Myocyte (in vitro differentiated cells): ENCODE results near the gene OR8G5. TPM values are rescaled to one million over a fixed set of nuclear protein-coding genes. Genes with fewer than 3 reads are reported as not detected.
"Not testable (repeated sequence)": the region's sequence is repeated elsewhere in the genome, so short reads cannot be mapped to it uniquely, and the experiment has no call there.

Source experiments
- DNase-seq: peaks from one replicate; pipeline ENCODE4 v3.0.0-alpha.2; 2012; ENCODE audit warnings: low read depth
- polyA plus RNA-seq: library from polyadenylated mRNA; unstranded; fragments of >200 nt; gene quantifications from one replicate; pipeline ENCODE4 v1.2.1, GENCODE V29; 2012; ENCODE audit warnings: missing spikeins
- total RNA-seq: library from RNA; depleted of rRNA; stranded (reverse); fragments of >200 nt; gene quantifications from 2 replicates; pipeline ENCODE4 v1.2.3, GENCODE V29; 2014

Gene OR8G5
- total RNA-seq = not detected in 2 replicates
- not detected for polyA plus RNA-seq

GRCh38 chr11:124256076-124256475 lies at the start of gene OR8G5:
Gene OR8G5, plus strand, starts transcription at chr11:124256376. Its CDS starts 8,556 bp downstream, at chr11:124264932.
- DNase-seq = no peak

- no peak for DNase-seq
These were observed 48.9 kb upstream of the OR8G5 start for GRCh38 chr11:124207102-124207792.

GRCh38 chr11:124209824-124210357 lies 46.3 kb upstream of the OR8G5 start:
- DNase-seq = no peak

GRCh38 chr11:124210421-124210820 lies 45.8 kb upstream of the OR8G5 start:
- no peak for DNase-seq

GRCh38 chr11:124211321-124211720 lies 44.9 kb upstream of the OR8G5 start:
- no peak for DNase-seq

GRCh38 chr11:124214027-124214426 lies 42.1 kb upstream of the OR8G5 start:
- DNase-seq = no peak

- DNase-seq = no peak
These were observed 37.0 kb upstream of the OR8G5 start for GRCh38 chr11:124219126-124219525.

- no peak for DNase-seq
These were observed 33.8 kb upstream of the OR8G5 start for GRCh38 chr11:124222407-124222806.

GRCh38 chr11:124224618-124225423 lies 31.4 kb upstream of the OR8G5 start:
- not testable (repeated sequence) for DNase-seq

- DNase-seq = no peak
These were observed 30.7 kb upstream of the OR8G5 start for GRCh38 chr11:124225471-124225870.

GRCh38 chr11:124233376-124233775 lies 22.8 kb upstream of the OR8G5 start:
- DNase-seq = no peak

GRCh38 chr11:124238512-124238911 lies 17.7 kb upstream of the OR8G5 start:
- DNase-seq = no peak

- DNase-seq = no peak
These were observed 15.4 kb upstream of the OR8G5 start, which contains the start of gene OR8G1 for GRCh38 chr11:124240621-124241397. Gene OR8G1, plus strand, starts transcription at chr11:124241095. Its CDS starts 8,581 bp downstream, at chr11:124249676.

GRCh38 chr11:124249869-124250268 lies 6.3 kb upstream of the OR8G5 start:
- not testable (repeated sequence) for DNase-seq

- not testable (repeated sequence) for DNase-seq
These were observed 8.9 kb downstream of the OR8G5 start for GRCh38 chr11:124265041-124265440.

GRCh38 chr11:124270886-124271285 lies 14.7 kb downstream of the OR8G5 start:
- DNase-seq = not testable (repeated sequence)

GRCh38 chr11:124274000-124274399 lies 17.8 kb downstream of the OR8G5 start:
- no peak for DNase-seq

- peak; percentile 14 for DNase-seq
These were observed 19.9 kb downstream of the OR8G5 start for GRCh38 chr11:124276081-124276480.

- DNase-seq = no peak
These were observed 21.0 kb downstream of the OR8G5 start for GRCh38 chr11:124277207-124277606.

GRCh38 chr11:124277804-124278203 lies 21.6 kb downstream of the OR8G5 start:
- no peak for DNase-seq

- no peak for DNase-seq
These were observed 22.1 kb downstream of the OR8G5 start for GRCh38 chr11:124278261-124278660.
